GM21619 (cell line): ENCODE data around the gene APAF1.

Source experiments
- ATAC-seq: cut with Tn5 transposase; IDR thresholded peaks from one replicate; pipeline ENCODE4 v1.9.1; 2021; ENCODE audit not compliant: unreplicated experiment

APAF1 gene

DNA sequence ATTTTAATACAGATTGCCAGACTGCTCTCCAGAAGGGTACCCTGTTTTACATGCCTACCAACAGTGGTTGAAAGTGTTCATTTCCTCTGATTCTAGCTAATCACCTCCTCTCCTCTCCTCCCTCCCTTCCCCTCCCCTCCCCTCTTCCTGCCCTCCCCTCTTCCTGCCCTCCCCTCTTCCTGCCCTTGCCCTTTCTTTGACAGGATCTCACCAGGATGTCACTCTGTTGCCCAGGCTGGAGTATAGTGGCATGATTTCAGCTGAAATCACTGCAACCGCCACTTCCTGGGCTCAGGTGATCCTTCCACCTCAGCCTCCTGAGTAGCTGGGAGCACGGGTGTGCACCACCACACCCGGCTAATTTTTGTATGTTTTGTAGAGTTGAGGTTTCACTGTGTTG is 24.7 kb downstream of the APAF1 start:
- no peak for ATAC-seq

DNA sequence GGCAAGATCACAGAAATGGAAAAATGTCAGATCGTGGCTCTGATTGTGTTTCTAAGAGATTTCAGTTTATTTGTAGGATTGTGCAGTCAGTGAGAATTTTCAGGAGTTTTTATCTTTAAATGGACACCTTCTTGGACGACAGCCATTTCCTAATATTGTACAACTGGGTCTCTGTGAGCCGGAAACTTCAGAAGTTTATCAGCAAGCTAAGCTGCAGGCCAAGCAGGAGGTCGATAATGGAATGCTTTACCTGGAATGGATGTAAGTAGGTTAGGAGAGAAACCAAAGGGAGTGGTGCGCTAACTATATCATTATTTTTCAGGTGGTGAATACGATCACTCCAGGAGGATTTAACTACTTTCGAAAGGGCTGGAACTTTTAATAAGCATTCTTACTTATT is 26.4 kb downstream of the APAF1 start:
- ATAC-seq, result no peak

DNA sequence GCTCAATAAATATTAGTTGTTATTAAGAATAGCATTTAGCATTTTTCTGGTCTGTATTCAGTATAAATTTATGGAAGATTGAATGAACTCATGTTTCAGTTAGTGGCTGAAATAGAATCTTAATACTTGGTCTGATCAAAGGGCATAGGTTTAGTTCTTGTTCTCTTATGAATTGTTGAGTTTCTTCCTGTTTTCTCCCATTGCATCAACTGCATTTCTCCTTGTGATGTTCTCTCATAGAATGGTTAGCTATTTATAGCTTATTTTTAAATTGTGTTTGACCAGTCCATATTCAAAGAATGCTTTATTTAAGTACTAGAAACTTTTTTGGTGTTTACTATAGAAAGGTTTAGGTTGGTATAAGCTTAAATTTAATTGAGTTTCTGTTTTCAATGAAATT is 29.8 kb downstream of the APAF1 start:
- no peak for ATAC-seq

DNA sequence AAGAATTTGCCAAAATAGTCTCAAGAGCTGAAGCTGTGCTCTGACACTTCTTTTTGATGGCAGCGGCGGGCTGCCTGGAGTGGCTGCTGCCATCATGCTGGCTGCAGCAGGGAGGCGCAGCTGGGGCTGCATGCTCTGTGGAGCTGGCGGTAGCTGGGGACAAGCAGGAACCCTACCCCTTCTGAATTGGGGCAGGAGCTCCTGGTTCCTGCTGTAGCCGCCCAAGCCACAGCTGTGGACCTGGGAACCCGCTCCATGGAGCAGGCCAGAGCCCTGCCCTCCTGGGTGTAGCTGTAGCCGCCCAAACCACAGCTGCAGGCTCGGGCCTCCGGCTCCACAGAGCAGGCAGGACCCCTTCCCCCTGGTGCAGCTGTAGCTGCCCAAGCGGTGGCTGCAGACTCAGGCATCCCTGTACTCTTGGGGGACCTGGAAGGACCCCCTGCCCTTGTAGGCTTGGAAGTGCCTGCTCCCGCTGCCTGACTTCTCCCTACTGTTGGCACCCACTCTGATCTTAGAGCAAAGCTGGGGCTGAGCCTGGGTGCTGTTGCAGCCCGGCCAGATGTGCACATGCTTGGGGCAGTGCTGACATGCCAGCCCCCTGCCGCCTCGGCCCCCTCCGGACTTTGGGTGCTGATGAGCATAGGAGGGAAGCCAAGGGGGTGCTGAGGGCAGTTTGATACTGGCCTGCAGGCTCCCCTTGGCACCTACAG is 33.3 kb downstream of the APAF1 start:
- ATAC-seq, result no peak

DNA sequence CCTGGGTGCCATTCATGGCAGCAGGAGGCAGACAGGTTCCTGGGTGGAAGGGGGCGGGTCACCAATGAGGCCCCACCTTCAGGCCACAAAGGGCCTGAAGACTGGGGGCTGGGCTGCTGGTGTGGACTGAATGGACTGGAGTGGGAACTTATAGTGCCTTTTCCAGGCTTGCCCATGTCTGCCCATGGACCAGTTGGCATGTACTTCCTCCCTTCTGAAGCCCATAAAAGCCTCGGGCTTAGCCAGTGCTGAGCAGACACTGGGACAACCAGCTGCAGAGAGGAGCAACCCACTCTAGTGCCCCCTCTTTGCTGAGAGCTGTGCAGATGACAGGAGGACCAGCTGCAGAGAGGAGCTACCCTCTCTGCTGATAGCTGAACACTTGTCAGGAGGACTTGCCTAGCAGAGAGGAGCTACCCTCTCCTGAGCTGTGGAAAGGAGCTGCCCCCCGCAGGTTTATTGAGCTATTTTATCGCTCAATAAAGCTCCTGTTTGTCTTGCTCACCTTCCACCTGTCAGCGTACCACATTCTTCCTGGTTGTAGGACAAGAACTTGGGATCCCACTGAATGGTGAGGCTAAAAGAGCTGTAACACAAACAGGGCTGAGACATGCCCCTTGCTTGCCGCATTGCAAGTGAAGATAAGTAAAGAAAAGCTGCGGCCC is 34.0 kb downstream of the APAF1 start:
- ATAC-seq, result no peak

DNA sequence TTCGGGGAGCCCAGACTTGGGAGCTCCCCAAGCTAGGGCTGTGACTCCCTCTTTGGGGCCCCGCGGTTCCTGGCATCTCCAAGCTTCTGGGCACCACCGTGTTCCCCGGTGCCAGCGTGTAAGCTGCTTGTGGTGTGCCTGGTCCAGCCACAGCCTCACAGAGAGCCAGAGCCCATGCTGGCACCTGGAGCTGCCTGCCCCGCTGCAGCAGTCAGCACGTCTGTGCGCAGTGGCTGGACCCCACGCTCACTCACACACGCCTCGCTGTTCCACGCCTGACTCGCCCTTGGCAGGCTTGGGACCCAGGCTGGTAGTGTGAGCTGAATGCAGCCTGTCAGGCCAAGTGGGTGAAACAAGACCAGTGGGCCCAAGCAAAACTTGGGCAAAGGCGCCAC is 34.5 kb downstream of the APAF1 start:
- no peak for ATAC-seq

DNA sequence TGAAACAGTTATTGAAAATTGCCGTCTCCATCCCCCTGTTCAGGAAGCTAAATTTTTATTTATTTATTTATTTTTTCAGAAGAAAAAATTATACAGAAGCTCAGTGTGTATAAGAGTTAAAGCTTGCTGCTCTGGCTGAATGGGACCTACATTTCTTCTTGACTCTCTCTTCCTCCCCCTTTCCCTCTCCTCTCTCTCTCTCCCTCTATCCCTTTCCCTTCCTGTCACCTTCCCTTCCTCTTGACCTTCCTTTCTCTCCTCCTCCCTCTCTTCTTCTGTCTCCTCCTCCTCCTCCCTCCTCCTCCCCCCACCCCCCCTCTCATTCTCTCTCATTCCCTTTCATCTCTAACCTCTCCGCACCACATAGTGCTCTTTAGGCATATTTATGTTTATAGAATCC is 39.1 kb downstream of the APAF1 start:
- ATAC-seq, result no peak

DNA sequence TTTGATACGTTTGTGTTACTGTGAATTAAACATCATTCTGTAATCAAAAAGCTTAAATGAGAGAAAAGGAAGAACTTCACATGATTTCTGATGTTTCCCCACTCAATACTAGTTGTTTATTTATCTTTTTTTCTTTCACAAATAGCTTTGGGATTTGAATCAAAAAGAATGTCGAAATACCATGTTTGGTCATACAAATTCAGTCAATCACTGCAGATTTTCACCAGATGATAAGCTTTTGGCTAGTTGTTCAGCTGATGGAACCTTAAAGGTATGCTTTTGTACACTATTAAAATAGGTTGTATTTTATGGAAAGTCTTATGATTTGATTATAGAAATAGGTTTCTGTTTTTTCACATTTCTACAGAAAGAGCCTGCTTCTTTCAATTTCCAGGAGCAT is 41.5 kb downstream of the APAF1 start:
- no peak for ATAC-seq

DNA sequence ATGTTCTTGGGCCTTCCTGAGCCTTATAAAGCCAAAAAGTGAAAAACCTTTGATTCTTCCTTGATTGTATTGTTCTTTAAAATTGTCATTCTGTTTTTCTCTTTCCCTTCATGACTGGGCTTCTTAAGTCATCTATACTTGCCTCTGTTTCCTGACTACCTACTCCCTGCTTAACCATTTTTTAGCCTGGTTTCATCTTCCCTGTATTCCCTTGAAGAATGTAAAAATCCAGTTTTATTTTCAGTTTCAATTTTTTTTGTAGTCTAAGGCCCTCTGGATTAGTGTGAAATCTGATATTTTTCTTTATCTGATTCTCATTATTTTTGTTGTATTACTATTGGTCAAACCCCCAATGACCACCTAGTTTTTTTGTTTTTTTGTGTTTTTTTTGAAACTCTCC is 46.3 kb downstream of the APAF1 start:
- ATAC-seq, result no peak

DNA sequence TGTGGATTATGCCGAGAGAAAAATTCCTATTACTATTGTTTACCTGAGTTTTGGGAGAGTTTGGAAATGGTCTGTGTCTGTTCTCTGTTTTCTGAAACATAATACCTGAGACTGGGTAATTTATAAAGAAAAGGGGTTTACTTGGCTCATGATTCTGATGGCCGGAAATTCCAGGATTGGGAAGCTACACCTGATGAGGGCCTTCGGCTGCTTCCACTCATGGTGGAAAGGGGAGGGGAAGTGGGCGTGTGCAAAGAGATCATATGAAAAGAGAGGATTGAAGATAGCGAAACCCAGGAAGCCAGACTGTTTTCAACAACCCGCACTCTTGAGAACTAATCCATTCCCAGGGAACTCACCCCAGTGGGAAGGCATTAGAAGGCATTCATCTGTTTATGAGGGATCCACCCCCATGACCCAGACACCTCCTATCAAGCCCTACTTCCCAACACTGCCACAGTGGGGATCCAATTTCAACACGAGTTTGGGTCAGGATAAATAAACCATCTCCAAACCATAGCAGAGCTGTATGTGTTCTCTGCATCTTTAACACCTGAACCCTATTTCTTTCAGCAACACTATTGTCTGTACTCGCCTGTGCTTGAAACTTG is 51.1 kb downstream of the APAF1 start:
- no peak for ATAC-seq

DNA sequence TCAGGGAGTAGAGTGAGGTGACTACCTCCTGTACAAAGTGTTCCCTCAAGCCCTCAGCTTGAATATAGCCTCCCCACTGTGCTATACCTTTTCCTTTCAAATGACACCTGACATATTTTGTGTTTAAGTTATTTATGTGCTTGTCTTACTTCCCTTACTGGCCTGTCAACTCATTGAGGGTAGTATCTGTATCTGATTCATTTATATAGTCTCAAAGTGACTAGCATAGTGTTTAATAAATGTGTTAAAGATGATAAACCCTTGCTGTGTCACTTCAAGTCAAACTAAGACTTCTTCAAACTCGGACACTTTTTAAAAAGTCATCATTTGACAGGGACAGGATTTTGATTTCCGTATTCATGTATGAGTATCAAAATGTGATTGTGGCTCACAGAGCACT is 52.1 kb downstream of the APAF1 start:
- ATAC-seq, result no peak

DNA sequence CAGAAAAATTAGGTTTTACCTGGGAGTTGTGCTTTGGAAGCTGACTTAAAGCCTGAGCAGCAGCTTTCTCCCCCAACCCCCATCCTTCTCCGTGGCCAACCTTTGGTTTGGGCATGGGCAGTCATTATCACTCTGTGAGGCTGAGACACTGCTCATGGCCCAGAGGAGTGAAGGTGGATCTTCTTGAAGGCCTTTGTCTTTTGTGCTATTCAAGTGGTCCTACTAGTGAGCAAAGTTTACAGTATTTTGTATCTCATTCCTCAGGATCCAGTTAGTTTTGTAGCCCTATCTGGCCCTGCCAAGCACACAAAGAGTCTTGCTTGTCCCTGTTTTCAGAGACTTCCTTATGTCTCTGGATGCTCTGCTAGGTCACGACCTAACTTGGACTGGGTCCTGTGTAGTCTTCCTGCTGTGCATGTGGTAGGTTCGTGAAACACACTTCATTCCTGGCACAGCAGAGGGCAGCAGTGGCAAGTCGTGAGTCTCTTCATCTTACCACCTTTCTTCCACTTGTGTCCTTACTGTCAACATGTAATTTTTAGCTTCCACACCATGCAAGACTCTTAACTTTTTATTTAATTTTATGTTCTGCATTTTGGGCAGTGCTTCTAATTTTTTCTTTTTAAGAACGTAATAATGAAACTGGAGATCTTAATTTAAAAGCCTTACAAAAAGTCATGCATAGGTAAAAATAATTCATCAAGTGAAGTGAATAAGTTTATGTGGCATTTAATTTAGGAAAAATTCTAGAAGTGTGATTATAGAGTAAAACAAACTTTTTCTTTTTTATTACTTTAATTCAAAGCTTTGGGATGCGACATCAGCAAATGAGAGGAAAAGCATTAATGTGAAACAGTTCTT is 53.7 kb downstream of the APAF1 start:
- peak; percentile 94 for ATAC-seq

DNA sequence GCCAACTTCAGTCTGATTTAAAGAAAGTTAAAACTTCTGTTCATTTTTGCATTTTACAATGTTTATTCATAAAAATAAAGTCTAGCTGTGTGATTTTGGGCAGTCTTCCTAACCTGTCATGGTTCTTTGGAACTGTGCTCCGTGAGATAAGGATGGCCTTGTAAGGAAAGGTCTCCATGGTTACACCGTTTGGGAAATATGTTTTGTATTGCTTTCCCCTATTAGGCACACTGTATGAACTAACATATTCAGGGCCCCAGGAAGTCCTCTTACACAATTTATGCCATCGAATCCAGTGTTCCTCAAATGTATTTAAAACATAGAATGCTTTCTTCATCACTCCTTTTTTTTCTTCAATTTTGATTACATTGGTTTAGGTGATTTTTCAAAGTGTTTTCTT is 54.5 kb downstream of the APAF1 start:
- ATAC-seq, result no peak

DNA sequence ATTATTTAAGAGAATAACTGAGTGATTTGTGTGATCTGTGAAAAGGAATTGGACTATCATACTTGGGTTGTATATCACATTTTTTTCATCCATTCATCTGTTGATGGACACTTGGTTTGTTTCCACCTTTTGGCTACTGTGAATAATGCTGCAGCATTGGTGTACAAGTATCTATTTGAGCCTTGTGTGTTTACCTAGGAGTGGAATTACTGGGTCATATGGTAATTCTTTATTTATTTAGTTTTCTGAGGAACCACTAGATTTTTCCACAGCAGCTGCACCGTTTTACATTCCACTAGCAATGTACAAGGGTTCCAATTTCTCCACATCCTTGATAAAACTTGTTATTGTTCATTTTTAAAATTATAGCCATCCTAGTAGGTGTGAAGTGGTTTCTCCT is 56.1 kb downstream of the APAF1 start:
- ATAC-seq, result no peak

DNA sequence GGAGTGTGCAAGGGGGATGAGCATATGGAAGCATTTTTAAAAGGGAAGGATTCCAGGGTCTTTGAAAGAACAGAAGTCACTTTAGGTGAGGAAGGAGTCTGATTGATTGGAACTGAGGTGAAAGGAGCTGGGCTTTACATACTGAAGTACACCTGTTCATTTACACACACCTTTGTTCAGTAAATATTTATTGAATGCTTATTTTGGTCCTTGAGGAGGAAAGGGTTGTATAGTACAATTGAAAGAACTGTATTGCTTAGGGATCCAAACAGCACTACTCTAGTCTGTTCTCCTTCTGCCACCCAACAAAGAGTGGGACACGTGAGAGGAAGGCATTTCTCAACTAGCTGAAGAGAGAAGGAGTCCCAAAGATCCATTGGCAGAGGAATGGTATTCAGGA is 63.9 kb downstream of the APAF1 start:
- no peak for ATAC-seq

DNA sequence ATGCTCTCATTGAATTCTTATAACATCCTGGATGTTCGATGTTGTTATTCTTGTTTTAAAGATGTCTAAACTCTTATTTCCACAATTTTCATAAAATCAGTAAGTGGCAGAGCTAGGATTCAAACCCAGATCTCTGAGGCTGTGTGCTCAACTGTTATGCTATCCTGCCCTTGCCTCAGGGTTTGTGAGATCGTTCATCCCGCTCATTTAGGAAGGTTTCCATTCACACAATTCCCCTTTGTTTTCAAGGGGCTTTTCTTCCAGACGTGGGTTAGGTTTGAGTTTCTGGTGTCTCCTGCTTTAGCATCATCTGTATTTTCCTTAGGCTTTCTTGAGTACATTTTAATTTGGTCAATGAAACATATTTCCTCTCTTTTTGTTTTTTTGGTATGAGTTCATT is 69.3 kb downstream of the APAF1 start:
- no peak for ATAC-seq

DNA sequence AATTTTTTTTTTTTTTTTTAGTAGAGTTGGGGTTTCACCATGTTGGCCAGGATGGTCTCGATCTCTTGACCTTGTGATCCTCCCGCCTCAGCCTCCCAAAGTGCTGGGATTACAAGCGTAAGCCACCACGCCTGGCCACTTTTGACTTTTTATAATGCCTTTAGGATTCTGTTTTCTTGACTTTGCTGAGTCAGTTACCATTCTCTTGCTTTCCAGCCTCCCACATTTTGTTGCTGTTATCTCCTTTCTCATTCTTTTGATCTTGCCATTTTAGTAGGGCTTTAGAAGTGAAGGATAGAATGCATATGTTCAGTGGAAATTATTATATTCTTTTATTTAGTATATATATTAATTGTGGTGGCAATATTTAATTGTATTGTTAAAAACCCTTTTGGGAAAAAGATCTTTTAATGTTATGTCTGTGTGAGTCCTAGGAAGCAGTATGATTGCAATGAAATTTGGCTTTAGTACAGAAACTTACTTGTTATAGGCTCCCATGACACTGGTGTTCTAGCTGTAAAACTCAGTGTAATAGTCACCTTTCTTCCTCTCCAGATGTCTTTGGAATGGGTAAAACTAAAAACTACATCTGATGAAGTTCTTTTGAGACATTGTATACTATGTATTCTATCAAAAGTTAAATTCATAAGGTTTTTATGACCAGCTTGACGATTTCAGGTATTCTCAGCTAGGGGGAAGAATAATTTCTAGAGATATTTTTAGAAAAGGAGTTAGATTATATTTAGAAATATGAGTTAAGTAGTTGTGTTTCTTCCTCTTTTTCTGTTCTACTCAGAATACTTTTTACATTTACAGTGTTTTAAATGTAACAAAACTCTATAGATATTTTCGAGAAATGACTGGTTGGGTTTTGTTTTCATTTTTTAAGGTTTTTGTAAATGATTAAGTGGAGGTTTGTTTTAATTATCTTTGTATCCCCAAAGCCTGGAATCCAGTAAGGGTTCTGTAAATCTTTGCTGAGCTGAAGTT is 74.7 kb downstream of the APAF1 start:
- ATAC-seq, result peak; percentile 64

DNA sequence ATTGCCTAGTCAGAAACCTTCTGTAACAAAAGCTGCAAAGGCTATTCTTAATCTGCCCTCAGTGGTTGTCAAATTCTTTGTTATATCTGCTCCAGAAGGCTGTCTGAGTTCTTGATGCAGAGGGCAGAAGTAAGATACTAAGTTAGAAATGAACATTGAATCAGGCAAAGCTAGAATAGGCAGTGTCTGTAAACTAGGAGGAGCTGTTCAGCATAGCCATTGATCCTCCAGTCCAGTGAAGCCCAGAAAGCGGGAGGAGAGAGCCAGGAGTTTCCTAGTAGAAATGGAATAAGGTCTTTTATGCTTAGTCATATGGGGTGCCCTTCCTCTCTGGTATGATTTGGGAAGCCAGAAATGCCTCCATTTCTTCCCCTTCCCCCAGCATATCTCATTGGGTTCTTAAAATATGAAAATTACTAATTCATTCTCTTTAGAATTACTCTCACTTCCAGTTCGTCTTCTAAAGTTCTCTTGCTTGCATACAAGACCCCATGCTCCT is 76.2 kb downstream of the APAF1 start:
- ATAC-seq, result no peak

DNA sequence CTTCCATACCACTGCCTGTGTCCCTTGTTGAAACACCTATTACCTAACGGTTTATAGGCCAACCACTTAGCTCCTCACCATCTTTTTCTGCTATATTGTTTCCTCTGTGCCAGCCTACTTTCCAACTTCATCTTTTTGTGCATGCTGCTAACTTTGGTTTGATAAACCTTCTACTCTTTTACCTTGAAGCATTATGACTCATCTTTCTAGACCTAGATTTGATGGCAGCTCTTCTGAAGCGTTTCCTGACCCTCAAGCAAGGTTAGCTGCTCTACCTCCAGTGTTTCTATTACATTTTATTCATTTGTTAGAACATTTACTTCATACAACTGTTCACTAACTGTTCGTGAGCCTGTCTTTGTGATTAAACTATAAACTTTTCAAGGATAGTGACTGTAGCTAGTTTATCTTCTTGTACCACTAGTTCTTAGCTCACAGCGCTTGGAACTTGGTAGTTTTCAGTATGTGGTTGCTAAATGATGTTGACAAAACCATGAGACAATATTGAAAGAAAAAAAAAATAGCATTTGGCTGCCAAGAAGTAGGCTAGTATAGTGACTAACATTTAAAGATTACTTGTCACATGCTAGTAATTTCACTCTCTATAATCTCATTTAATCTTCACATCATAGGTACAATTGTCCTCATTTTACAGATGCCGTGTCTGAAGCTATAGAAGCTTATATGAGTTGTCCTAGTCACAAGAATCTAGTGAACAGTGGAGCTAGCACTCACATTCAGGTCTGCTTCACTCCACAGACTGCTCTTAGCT is 79.5 kb downstream of the APAF1 start:
- ATAC-seq, result no peak
